HepG2 (cell line): Measurements from ENCODE around the gene TEDC1.

ENCODE experiments used
- ARNT2 ChIP-seq: sonication (generic); formaldehyde crosslinking; IDR thresholded peaks from 2 replicates; pipeline ENCODE4 v1.8.0; 2022; ENCODE audit warnings: mild to moderate bottlenecking, low read depth, missing genetic modification reagents, moderate library complexity
- DMAP1 ChIP-seq: IDR thresholded peaks from 2 replicates; pipeline ENCODE4 v1.6.1; 2016
- ETV6 ChIP-seq: sonication (generic); formaldehyde crosslinking; conservative IDR thresholded peaks from 2 replicates; pipeline ENCODE4 v1.4.0; 2020; ENCODE audit warnings: missing genetic modification reagents
- RBM39 ChIP-seq: fragments of 200-400 bp; formaldehyde crosslinking; IDR thresholded peaks from one replicate; pipeline ENCODE4 v1.6.1; 2018; ENCODE audit warnings: antibody characterized with exemption, mild to moderate bottlenecking, low read depth, low read length; ENCODE audit not compliant: poor library complexity, severe bottlenecking
- SRF ChIP-seq: IDR thresholded peaks from 2 replicates; pipeline ENCODE4 v1.6.1; 2011; ENCODE audit warnings: mild to moderate bottlenecking, low read depth, low read length, moderate library complexity
- SUZ12 ChIP-seq: fragments of 150-350 bp; IDR thresholded peaks from 2 replicates; pipeline ENCODE4 v1.6.1; 2014; ENCODE audit warnings: low read depth, low read length
- TF ChIP-seq, protein P1 (sequence below): sonication (generic); formaldehyde crosslinking; IDR thresholded peaks from 2 replicates; pipeline ENCODE4 v1.5.0; 2020; ENCODE audit warnings: mild to moderate bottlenecking, missing genetic modification reagents, moderate library complexity

DNA sequence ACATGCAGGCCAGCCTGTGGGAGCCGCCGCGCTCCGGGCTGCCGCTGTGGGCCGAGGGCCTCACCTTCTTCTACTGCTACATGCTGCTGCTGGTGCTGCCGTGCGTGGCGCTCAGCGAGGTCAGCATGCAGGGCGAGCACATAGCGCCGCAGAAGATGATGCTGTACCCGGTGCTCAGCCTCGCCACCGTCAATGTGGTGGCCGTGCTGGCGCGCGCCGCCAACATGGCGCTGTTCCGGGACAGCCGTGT is 38.2 kb downstream of the TEDC1 start:
- TF ChIP-seq SUZ12 = no peak
- TF ChIP-seq RBM39 = no peak
- TF ChIP-seq, protein P1, sequence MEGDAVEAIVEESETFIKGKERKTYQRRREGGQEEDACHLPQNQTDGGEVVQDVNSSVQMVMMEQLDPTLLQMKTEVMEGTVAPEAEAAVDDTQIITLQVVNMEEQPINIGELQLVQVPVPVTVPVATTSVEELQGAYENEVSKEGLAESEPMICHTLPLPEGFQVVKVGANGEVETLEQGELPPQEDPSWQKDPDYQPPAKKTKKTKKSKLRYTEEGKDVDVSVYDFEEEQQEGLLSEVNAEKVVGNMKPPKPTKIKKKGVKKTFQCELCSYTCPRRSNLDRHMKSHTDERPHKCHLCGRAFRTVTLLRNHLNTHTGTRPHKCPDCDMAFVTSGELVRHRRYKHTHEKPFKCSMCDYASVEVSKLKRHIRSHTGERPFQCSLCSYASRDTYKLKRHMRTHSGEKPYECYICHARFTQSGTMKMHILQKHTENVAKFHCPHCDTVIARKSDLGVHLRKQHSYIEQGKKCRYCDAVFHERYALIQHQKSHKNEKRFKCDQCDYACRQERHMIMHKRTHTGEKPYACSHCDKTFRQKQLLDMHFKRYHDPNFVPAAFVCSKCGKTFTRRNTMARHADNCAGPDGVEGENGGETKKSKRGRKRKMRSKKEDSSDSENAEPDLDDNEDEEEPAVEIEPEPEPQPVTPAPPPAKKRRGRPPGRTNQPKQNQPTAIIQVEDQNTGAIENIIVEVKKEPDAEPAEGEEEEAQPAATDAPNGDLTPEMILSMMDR (CRISPR knock-in tag) = no peak
- TF ChIP-seq DMAP1 (CRISPR knock-in tag) = no peak
- TF ChIP-seq SRF = no peak
- no peak for TF ChIP-seq ARNT2
- no peak for TF ChIP-seq ETV6 (CRISPR knock-in tag)
